Activated T-helper 2 cell treated with anti-CD3 and anti-CD28 coated beads, Interferon-gamma antibody, Interleukin-2, Interleukin-4, amounts not matched to agents 10 μg/mL and 5 μg/mL and 100 μg/mL, durations not matched to agents 14 hours and 24 hours and 36 hours (primary cell): Measurements from ENCODE around the gene CTNNA2. TPM values are rescaled to one million over a fixed set of nuclear protein-coding genes. Genes with fewer than 3 reads are reported as not detected.

Experiments used
- DNase-seq: peaks from one replicate; pipeline ENCODE4 v3.0.0; 2021; ENCODE audit warnings: low spot score
- H3K27ac Mint-ChIP-seq: one replicate; pipeline ENCODE4 v1.8.0; 2021; ENCODE audit warnings: mixed read lengths
- H3K27me3 Mint-ChIP-seq: one replicate; pipeline ENCODE4 v1.8.0; 2021; ENCODE audit warnings: low read depth, mixed read lengths
- H3K36me3 Mint-ChIP-seq: one replicate; pipeline ENCODE4 v1.8.0; 2021; ENCODE audit warnings: low read depth, mixed read lengths
- H3K4me1 Mint-ChIP-seq: one replicate; pipeline ENCODE4 v1.8.0; 2021; ENCODE audit warnings: low read depth, mixed read lengths
- H3K4me3 Mint-ChIP-seq: one replicate; pipeline ENCODE4 v1.8.0; 2021; ENCODE audit warnings: low read depth, mild to moderate bottlenecking, moderate library complexity, mixed read lengths
- H3K9me3 Mint-ChIP-seq: one replicate; pipeline ENCODE4 v1.8.0; 2021; ENCODE audit warnings: mixed read lengths
- intact Hi-C: fragments of 100-400 bp; cut with micrococcal nuclease; formaldehyde crosslinking; loops from one replicate; pipeline ENCODE4 v1.15.1; 2023
- total RNA-seq: library from RNA; stranded (reverse); gene quantifications from 2 replicates; pipeline ENCODE4 v1.2.3, GENCODE V29; 2022

Gene CTNNA2
- total RNA-seq, 1 donor from 2014 or later = not detected

GRCh38 chr2:80311304-80311703 is 798.5 kb downstream of the CTNNA2 start:
- no peaks in the 10 kb centered on the region for H3K4me1 Mint-ChIP-seq
- H3K27ac Mint-ChIP-seq = no peak overlapping the region
- no peaks in the 10 kb centered on the region for H3K9me3 Mint-ChIP-seq
- intact Hi-C loops = no loop called here
- H3K36me3 Mint-ChIP-seq = no peaks in the 10 kb centered on the region
- no peak for DNase-seq
- peaks cover 2% of the 10 kb centered on the region for H3K27me3 Mint-ChIP-seq
- H3K4me3 Mint-ChIP-seq = no peak overlapping the region

GRCh38 chr2:80312282-80312839 is 799.5 kb downstream of the CTNNA2 start:
- H3K4me1 Mint-ChIP-seq = no peaks in the 10 kb centered on the region
- H3K4me3 Mint-ChIP-seq = no peak overlapping the region

GRCh38 chr2:80322311-80322920 is 809.6 kb downstream of the CTNNA2 start:
- no peak overlapping the region for H3K27ac Mint-ChIP-seq
- peaks cover 1% of the 10 kb centered on the region for H3K27me3 Mint-ChIP-seq
- H3K9me3 Mint-ChIP-seq = no peaks in the 10 kb centered on the region
- no peak overlapping the region for H3K4me3 Mint-ChIP-seq
- no peaks in the 10 kb centered on the region for H3K36me3 Mint-ChIP-seq
- H3K4me1 Mint-ChIP-seq = no peaks in the 10 kb centered on the region
- intact Hi-C loops = no loop called here
- DNase-seq = no peak

More at GRCh38 chr2:80312282-80312839, 799.5 kb downstream of the CTNNA2 start:
- Mint-ChIP-seq H3K27me3 (no peaks in the 10 kb centered on the region), H3K27ac (no peak overlapping the region), H3K36me3 (no peaks in the 10 kb centered on the region), H3K9me3 (no peaks in the 10 kb centered on the region)
- intact Hi-C loops = no loop called here
- DNase-seq = no peak

GRCh38 chr2:80322958-80323357 is 810.1 kb downstream of the CTNNA2 start:
- Mint-ChIP-seq H3K4me1 (no peaks in the 10 kb centered on the region), H3K9me3 (no peaks in the 10 kb centered on the region), H3K27ac (no peak overlapping the region), H3K27me3 (peaks cover 1% of the 10 kb centered on the region), H3K36me3 (no peaks in the 10 kb centered on the region), H3K4me3 (no peak overlapping the region)
- intact Hi-C loops = no loop called here
- DNase-seq = no peak

- intact Hi-C loops = no loop called here
- H3K27ac Mint-ChIP-seq = no peak overlapping the region
- peaks cover 1% of the 10 kb centered on the region for H3K27me3 Mint-ChIP-seq
- no peaks in the 10 kb centered on the region for H3K36me3 Mint-ChIP-seq
- no peak overlapping the region for H3K4me3 Mint-ChIP-seq
- DNase-seq = no peak
- H3K9me3 Mint-ChIP-seq = no peaks in the 10 kb centered on the region
- no peaks in the 10 kb centered on the region for H3K4me1 Mint-ChIP-seq
These were observed 810.8 kb downstream of the CTNNA2 start for GRCh38 chr2:80323610-80324009.

GRCh38 chr2:80324525-80324924 is 811.7 kb downstream of the CTNNA2 start:
- Mint-ChIP-seq H3K27me3 (peaks cover 1% of the 10 kb centered on the region), H3K4me3 (no peak overlapping the region), H3K4me1 (no peaks in the 10 kb centered on the region), H3K9me3 (no peaks in the 10 kb centered on the region), H3K27ac (no peak overlapping the region), H3K36me3 (no peaks in the 10 kb centered on the region)
- no peak for DNase-seq
- intact Hi-C loops = no loop called here

GRCh38 chr2:80326214-80326613 is 813.4 kb downstream of the CTNNA2 start:
- Mint-ChIP-seq H3K9me3 (no peaks in the 10 kb centered on the region), H3K27me3 (peaks cover 1% of the 10 kb centered on the region), H3K4me3 (no peak overlapping the region), H3K36me3 (no peaks in the 10 kb centered on the region), H3K27ac (no peak overlapping the region), H3K4me1 (no peaks in the 10 kb centered on the region)
- intact Hi-C loops = no loop called here
- DNase-seq = no peak

- Mint-ChIP-seq H3K4me3 (no peak overlapping the region), H3K36me3 (no peaks in the 10 kb centered on the region), H3K9me3 (no peaks in the 10 kb centered on the region), H3K27me3 (peaks cover 1% of the 10 kb centered on the region), H3K27ac (no peak overlapping the region), H3K4me1 (no peaks in the 10 kb centered on the region)
- intact Hi-C loops = no loop called here
- no peak for DNase-seq
These were observed 814.0 kb downstream of the CTNNA2 start for GRCh38 chr2:80326861-80327260.

- no peak for DNase-seq
- Mint-ChIP-seq H3K36me3 (no peaks in the 10 kb centered on the region), H3K4me3 (no peak overlapping the region), H3K9me3 (peaks cover 1% of the 10 kb centered on the region), H3K27ac (no peak overlapping the region), H3K4me1 (no peaks in the 10 kb centered on the region), H3K27me3 (no peaks in the 10 kb centered on the region)
- intact Hi-C loops = no loop called here
These were observed 815.3 kb downstream of the CTNNA2 start for GRCh38 chr2:80328159-80328571.

- H3K4me1 Mint-ChIP-seq = no peaks in the 10 kb centered on the region
- H3K27ac Mint-ChIP-seq = no peak overlapping the region
- no peaks in the 10 kb centered on the region for H3K27me3 Mint-ChIP-seq
- DNase-seq = no peak
- no peaks in the 10 kb centered on the region for H3K36me3 Mint-ChIP-seq
- peaks cover 9% of the 10 kb centered on the region for H3K9me3 Mint-ChIP-seq
- no peak overlapping the region for H3K4me3 Mint-ChIP-seq
- intact Hi-C loops = no loop called here
These were observed 816.6 kb downstream of the CTNNA2 start for GRCh38 chr2:80329491-80329890.

- Mint-ChIP-seq H3K36me3 (no peaks in the 10 kb centered on the region), H3K27ac (no peak overlapping the region)
These were observed 817.9 kb downstream of the CTNNA2 start for GRCh38 chr2:80330527-80331450.

GRCh38 chr2:80333886-80334285 is 821.0 kb downstream of the CTNNA2 start:
- Mint-ChIP-seq H3K27ac (no peak overlapping the region), H3K4me1 (no peaks in the 10 kb centered on the region), H3K27me3 (no peaks in the 10 kb centered on the region), H3K9me3 (peaks cover 19% of the 10 kb centered on the region), H3K36me3 (no peaks in the 10 kb centered on the region), H3K4me3 (no peak overlapping the region)
- intact Hi-C loops = no loop called here
- DNase-seq = no peak

More at GRCh38 chr2:80330527-80331450, 817.9 kb downstream of the CTNNA2 start:
- DNase-seq = no peak
- Mint-ChIP-seq H3K4me3 (no peak overlapping the region), H3K4me1 (no peaks in the 10 kb centered on the region), H3K27me3 (no peaks in the 10 kb centered on the region), H3K9me3 (peaks cover 16% of the 10 kb centered on the region)
- intact Hi-C loops = no loop called here

GRCh38 chr2:80335411-80335810 is 822.6 kb downstream of the CTNNA2 start:
- Mint-ChIP-seq H3K36me3 (no peaks in the 10 kb centered on the region), H3K27ac (no peak overlapping the region), H3K27me3 (no peaks in the 10 kb centered on the region), H3K4me3 (no peak overlapping the region), H3K9me3 (peaks cover 19% of the 10 kb centered on the region), H3K4me1 (no peaks in the 10 kb centered on the region)
- no peak for DNase-seq
- intact Hi-C loops = no loop called here
